IPS-15b (cell line): ENCODE data around the gene GAPVD1.
A peak's percentile ranks its signal among the peaks of the same experiment; 100 is the strongest.

Source experiments
- H3K27me3 ChIP-seq: one replicate; pipeline ENCODE4 v1.6.1; 2013; ENCODE audit warnings: low read length; ENCODE audit not compliant: control insufficient read depth, insufficient read depth
- H3K36me3 ChIP-seq: one replicate; pipeline ENCODE4 v1.6.1; 2013; ENCODE audit warnings: low read length; ENCODE audit not compliant: control insufficient read depth, insufficient read depth
- H3K4me1 ChIP-seq: one replicate; pipeline ENCODE4 v1.6.1; 2013; ENCODE audit warnings: mild to moderate bottlenecking, low read length; ENCODE audit not compliant: control insufficient read depth, insufficient read depth
- H3K4me3 ChIP-seq: one replicate; pipeline ENCODE4 v1.5.1; 2013; ENCODE audit warnings: low read depth, low read length
- H3K9ac ChIP-seq: one replicate; pipeline ENCODE4 v1.6.1; 2013; ENCODE audit warnings: low read depth, mild to moderate bottlenecking, low read length
- H3K9me3 ChIP-seq: one replicate; pipeline ENCODE4 v1.6.1; 2013; ENCODE audit warnings: mild to moderate bottlenecking, low read length; ENCODE audit not compliant: control insufficient read depth, insufficient read depth

Gene GAPVD1

DNA sequence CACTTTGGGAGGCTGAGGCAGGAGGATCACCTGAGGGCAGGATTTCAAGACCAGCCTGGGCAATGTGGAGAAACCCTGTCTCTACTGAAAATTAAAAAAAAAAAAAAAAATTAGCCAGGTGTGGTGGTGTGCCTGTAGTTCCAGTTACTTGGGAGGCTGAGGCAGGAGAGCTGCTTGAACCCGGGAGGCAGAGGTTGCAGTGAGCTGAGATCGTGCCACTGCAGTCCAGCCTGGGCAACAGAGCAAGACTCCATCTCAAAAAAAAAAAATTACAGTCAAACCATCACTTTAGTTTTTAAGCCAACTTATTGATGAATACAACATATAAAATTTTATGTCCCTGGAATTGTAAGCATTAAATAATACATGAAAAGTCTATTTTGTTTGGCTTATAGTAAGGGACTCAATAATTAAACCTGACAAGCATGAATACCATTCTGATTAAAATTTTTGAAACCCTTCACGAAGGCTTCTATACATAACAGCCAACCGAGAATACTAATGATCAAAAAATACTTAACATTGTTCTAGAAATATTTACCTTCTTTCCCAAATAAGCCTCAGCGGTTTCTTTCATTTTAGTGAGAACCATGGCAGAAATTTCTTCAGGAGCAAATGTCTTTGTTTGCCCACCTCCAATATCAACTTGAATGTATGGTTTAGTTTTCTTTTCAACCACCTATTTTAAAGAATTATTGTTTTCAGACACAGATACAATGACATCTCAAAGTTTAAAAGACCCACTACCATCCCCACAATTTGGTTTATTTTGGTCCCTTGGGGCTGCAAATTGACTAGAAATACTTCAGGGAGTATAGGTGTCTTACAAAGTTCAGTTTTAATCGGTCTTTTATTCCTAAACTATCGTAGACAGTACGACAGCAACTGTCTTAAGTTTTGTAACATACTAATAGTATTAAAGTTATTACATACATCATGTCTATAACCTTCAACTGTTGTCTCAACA lies 21.7 kb upstream of the GAPVD1 start:
- Histone ChIP-seq H3K36me3 (peaks cover 34% of the 10 kb centered on the region), H3K9ac (peak overlapping the region; percentile 97), H3K4me3 (peak overlapping the region; percentile 99), H3K27me3 (no peaks in the 10 kb centered on the region), H3K9me3 (no peaks in the 10 kb centered on the region), H3K4me1 (peaks cover 3% of the 10 kb centered on the region)

DNA sequence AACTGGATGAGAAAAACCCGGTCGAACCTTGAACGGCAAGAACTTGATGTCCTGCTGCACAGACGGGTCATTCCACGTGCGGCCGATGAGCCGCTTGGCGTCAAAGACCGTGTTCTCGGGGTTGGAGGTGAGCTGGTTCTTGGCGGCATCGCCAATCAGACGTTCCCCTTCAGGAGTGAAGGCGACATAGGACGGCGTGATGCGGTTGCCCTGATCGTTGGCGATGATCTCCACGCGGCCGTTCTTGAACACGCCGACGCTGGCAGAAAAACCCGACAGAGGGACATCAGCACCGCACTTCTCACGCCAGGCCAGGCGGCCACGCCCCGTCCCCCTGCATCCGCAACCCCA lies 21.0 kb upstream of the GAPVD1 start:
- H3K27me3 ChIP-seq, result no peaks in the 10 kb centered on the region
- H3K36me3 ChIP-seq, result peaks cover 34% of the 10 kb centered on the region
- H3K4me3 ChIP-seq, result peak overlapping the region; percentile 99
- peak overlapping the region; percentile 97 for H3K9ac ChIP-seq
- peaks cover 3% of the 10 kb centered on the region for H3K4me1 ChIP-seq
- no peaks in the 10 kb centered on the region for H3K9me3 ChIP-seq

DNA sequence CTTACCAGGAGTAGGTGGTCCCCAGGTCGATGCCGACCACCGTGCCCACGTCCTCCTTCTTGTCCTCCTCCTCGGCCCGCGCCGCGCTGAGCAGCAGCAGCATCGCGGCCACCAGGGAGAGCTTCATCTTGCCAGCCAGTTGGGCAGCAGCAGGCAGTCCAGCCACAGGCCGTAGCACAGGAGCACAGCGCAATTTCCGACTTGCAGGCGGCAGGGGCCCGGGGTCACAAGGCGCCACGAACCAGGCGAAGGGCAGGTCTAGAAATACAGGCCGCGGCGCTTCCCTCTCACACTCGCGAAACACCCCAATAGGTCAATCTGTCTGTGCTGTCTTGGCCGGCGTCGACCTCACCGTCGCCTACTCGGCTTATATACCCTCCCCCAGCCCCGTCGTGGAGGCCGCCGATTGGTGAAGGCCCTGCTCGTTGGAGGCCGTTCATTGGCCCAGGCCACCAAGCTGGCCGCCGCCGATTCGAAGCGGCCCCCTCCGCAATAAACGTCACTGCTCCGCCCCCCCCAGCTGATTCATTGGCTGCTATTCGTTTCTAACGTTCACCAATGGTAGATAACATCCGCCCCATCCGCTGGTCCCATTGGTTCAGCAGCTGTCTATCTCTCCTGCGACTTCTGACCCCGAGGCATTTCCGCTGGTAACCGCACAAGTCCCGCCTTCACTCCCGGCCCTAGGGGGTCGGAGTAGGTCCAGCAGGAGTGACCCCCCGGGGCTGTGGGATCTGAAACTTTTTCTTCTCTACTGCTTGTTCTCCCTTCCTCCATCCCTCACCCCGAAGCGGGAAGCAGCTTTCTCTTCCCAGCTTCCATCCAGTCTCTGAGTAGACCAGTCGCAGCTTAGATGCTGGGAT lies 20.4 kb upstream of the GAPVD1 start, which contains the start of gene HSPA5:
Gene HSPA5 (minus strand): TSS at position 344 of the 863 bp plus-strand sequence. CDS start 217 bp downstream, at position 127.
- H3K9me3 ChIP-seq, result no peaks in the 10 kb centered on the region
- peak within 1 kb of the TSS; percentile 97 for H3K9ac ChIP-seq
- H3K36me3 ChIP-seq, result peaks cover 34% of the 10 kb centered on the region
- H3K4me1 ChIP-seq, result peaks cover 3% of the 10 kb centered on the region
- H3K4me3 ChIP-seq, result peak within 1 kb of the TSS; percentile 99
- H3K27me3 ChIP-seq, result no peaks in the 10 kb centered on the region

DNA sequence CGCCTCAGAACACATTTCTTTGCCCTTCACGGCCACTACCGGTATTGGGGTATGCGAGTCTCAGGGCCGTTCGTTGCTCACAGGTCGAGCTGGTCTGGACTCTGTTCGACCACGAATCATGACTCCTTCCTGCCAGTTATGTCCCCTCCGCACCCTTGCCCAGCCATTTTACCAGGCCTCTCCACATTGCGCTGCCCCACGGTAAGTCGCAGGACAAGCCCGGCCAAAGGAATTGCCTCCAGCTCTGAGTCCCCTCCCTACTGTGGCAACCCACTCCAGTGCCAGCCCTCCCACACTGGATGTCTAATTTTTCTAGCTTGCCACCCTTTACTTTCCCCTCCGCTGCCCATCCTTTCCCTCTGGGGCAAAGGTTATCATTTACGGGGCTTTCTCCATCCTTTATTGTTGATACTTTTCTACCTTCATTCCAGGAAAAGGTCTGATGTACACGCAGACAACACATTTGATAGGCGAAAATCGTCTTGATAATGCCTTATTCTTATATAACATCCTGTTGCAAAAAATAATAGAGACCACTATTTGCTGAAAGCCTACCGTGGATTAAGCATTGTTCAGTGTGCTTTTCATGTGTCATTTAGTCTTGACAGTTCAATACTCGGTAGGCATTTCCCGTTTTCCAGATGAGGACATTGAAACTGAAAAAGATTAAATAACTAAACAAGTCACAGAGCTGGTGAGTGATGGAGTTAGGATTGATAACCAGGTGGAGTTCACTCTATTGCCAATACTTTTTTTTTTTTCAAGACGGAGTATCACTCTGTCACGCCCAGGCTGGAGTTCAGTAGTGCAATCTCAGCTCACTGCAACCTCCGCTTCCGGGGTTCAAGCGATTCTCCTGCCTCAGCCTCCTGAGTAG lies 19.5 kb upstream of the GAPVD1 start:
- Histone ChIP-seq H3K36me3 (peaks cover 29% of the 10 kb centered on the region), H3K4me3 (peak overlapping the region; percentile 98), H3K9me3 (no peaks in the 10 kb centered on the region), H3K4me1 (peaks cover 3% of the 10 kb centered on the region), H3K27me3 (no peaks in the 10 kb centered on the region), H3K9ac (peak overlapping the region; percentile 95)

DNA sequence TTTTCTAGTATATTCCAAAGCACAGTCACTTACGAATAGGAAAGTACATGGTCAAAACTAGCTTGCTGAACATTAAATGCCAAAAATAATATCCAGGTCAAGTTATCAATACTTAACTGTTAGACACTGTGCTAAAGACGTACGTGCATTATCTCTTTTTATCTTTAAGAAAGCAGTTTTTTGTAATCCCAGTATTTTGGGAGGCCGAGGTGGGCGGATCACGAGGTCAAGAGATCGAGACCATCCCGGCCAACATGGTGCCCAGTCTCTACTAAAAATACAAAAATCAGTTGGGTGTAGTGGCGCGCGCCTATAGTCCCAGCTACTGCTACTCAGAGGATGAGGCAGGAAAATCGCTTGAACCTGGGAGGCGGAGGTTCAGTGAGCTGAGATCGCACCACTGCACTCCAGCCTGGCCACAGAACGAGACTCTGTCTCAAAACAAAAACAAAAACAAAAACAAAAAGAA lies 17.8 kb upstream of the GAPVD1 start:
- no peaks in the 10 kb centered on the region for H3K9me3 ChIP-seq
- no peak overlapping the region for H3K9ac ChIP-seq
- H3K27me3 ChIP-seq, result no peaks in the 10 kb centered on the region
- H3K4me1 ChIP-seq, result peaks cover 3% of the 10 kb centered on the region
- H3K36me3 ChIP-seq, result peaks cover 15% of the 10 kb centered on the region
- H3K4me3 ChIP-seq, result no peak overlapping the region

DNA sequence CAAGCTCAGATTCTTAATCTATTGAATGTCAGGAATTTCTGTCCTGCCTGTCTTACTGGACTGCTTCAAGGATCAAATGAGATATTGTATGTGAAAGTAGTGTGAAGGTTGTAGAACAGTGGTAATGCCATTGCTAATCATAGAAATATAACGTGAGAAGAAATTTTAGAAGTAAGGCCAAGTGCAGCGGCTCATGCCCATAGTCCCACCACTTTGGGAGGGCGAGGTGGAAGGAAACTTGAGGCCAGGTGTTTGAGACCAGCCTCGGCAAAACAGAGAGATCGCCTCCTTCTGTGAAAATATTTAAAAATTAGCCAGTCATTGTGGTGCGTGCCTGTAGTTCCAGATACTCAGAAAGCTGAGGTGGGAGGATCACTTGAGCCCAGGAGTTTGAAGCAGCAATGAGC lies 15.4 kb upstream of the GAPVD1 start:
- Histone ChIP-seq H3K4me3 (no peak overlapping the region), H3K36me3 (no peaks in the 10 kb centered on the region), H3K4me1 (no peaks in the 10 kb centered on the region), H3K9ac (no peak overlapping the region), H3K27me3 (no peaks in the 10 kb centered on the region), H3K9me3 (no peaks in the 10 kb centered on the region)

DNA sequence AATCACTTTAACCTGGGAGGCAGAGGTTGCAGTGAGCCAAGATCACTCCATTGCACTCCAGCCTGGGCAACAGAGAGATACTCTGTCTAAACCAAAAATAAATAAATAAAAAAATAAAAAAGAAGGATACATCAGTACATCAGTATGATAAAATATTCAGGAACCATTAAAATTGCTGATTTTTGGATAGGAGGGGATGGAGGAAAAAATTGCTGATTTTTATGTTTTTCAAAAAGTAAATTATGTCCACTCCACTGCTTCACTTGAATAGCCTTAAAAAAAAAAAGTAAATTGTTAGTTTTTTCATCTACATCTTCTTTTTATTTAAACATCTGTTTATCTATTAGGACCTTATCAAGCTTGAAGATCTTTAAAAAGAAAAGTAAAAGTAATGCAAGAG lies 7.4 kb upstream of the GAPVD1 start:
- no peak overlapping the region for H3K4me3 ChIP-seq
- no peaks in the 10 kb centered on the region for H3K27me3 ChIP-seq
- H3K9ac ChIP-seq, result no peak overlapping the region

DNA sequence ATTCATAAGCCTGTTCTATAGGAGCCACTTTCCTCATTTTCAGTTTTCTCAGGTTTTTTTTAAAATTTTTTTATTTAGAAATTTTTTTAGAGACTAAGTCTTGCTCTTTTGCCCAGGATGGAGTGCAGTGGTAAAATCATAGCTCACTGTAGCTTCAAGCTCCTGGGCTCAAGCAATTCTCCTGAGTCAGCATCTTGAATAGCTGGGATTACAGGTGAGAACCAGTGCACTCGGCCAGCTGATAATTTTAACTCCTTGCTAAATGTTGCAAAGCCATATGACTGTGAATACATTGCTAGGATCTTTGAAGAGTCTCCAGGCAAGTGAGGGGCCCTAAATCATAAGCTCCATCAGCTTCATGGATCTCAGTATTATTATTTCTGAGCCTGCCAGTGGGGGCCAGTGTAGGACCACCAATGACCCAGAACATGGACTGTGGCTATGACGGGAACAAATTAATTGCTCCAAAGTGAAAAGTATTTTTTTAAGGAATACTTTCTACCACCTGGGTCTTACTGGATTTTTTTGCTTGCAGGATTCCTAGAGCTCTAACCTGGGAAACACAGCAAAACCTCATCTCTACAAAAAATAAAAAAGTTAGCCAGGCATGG lies 5.7 kb upstream of the GAPVD1 start:
- Histone ChIP-seq H3K36me3 (no peaks in the 10 kb centered on the region), H3K27me3 (no peaks in the 10 kb centered on the region), H3K4me3 (no peak overlapping the region), H3K9ac (no peak overlapping the region), H3K4me1 (no peaks in the 10 kb centered on the region), H3K9me3 (no peaks in the 10 kb centered on the region)

More for the DNA sequence above, 7.4 kb upstream of the GAPVD1 start:
- Histone ChIP-seq H3K4me1 (no peaks in the 10 kb centered on the region), H3K36me3 (no peaks in the 10 kb centered on the region), H3K9me3 (no peaks in the 10 kb centered on the region)

DNA sequence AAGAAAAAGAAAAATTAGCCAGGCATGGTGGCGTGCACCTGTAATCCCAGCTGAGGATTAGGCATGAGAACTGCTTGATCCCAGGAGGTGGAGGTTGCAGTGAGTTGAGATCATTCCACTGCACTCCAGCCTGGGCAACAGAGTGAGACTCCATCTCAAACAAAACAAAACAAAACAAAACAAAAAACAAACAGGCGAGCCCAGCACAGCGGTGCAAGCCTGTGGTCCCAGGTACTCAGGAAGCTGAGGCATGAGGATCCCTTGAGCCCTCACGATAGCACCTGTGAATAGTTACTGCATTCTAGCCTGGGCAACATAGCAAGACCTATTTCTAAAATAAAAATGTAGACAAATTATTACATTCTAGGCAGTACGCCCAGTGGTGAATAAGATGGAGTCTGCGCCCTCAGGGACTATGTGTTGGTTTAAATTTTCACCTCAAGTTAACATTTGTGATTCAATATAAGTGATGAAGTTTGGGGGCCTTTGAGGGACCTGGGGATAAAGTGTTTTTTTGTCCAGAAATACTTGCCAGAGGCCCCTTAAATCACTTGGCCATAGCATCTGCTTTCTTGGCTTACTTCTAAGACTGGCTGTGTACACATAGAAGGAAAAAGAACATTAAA lies 3.4 kb upstream of the GAPVD1 start:
- H3K4me1 ChIP-seq, result peaks cover 7% of the 10 kb centered on the region
- no peaks in the 10 kb centered on the region for H3K36me3 ChIP-seq
- no peak overlapping the region for H3K4me3 ChIP-seq
- no peak overlapping the region for H3K9ac ChIP-seq
- H3K9me3 ChIP-seq, result no peaks in the 10 kb centered on the region
- H3K27me3 ChIP-seq, result no peaks in the 10 kb centered on the region

DNA sequence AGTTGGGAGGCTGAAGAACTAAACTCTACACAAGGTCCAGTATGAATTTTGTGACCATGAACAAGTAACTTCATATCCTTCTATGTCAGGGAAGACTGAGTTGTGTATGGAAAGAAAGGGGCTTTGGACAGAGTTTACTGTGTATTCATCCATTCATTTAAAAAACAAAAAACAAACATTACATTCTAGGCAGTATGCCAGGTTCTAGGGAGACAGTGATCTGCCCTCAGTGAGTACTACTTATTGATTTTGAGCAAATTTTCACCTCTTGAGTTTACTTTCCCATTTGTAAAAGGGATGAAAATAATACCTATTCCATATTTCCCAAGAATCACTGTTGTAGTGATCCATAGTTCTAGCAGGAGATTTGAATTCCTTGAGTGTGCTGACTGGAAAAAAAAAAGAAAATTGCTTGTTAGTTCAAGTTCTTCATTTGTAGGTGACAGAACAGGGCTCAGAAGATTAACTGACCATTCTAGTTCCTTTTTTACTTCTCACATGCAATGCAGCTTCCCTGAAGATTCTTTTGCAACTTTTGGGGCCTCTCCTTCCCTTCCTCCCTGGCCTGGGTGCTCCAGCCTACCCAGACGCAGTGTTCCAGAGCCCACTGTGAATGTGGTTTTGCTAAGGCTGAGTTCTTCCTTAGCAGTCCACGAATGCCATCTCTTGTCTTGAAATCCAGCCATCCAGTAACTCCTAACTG lies 2.6 kb upstream of the GAPVD1 start:
- Histone ChIP-seq H3K4me1 (peaks cover 7% of the 10 kb centered on the region), H3K4me3 (no peak overlapping the region), H3K9ac (no peak overlapping the region), H3K27me3 (no peaks in the 10 kb centered on the region), H3K36me3 (no peaks in the 10 kb centered on the region), H3K9me3 (no peaks in the 10 kb centered on the region)
